GM19328 (cell line): ENCODE data around the gene SMG7.

Experiments
- ATAC-seq: cut with Tn5 transposase; IDR thresholded peaks from one replicate; pipeline ENCODE4 v1.9.1; 2021; ENCODE audit warnings: mild to moderate bottlenecking, moderate library complexity; ENCODE audit not compliant: unreplicated experiment

SMG7 gene

DNA sequence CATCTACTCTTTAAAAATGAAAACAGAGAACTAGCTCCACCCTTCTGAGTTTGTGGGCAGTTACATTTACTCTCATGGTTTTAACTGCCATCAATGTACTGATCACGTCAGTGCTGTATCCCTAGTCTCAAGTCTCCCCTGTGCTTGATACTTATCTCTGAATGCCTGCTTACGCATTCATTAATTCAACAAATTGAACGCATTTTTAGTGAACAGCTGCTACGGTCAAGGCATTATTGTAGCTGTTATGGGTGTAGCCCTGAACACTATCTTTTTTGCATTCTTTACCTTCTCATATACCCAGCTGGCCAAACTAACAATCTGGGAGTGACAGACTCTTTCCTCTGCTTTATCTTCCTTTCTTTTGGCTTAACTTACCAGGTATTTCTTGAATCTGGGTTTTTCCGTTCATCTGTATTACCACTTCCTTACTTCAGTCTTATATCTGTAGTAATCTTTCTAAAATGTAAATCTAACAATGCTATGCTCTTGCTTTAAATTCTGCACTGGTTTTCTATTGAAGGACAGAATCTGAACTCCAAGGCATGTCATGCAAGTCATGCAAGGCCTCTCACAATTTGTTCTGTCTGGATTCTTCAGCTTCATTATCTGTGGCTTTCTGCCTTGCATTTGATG lies 33.3 kb downstream of the SMG7 start:
- no peak for ATAC-seq

- no peak for ATAC-seq
Measured at GRCh38 chr1:183506561-183506960, 34.3 kb downstream of the SMG7 start.

- no peak for ATAC-seq
Measured at GRCh38 chr1:183508694-183509093, 36.4 kb downstream of the SMG7 start.

DNA sequence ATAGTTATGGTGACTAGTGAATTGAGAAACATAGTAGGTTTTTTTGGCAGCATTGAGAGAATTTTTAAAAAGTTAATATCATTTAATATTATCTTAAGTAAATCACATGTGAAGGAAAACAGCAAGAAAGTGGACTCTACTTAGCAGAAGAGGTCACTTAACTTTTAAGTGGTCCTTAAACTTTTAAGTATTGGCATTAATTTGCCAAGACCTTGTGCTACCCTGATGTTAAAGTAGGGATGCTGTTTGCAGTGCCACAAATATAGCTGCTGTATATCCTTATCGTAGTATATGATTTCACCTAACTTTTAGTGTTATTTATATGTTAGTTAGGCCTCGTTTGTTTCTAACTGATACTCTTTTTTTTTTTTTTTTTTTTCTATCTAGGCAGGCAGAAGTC lies 40.2 kb downstream of the SMG7 start:
- no peak for ATAC-seq

DNA sequence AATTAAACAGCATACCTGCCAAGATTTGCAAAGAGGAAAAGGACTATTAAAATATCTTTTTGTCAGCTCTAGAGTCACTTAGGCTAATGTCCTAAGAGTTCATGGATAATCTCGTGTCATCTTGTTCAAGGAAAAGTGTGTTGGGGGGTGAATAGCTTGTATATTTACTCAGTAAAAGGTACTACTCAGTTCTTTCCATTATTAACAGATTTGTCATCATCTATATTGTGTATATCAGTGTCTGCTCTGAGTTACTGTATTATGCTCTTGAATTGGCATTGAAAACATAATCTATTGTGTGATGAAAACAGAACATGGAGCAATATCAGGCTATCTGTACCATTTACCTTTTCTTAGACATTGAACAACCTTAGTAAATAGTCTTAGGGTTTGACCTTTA lies 41.9 kb downstream of the SMG7 start:
- ATAC-seq = no peak

- ATAC-seq = no peak
Measured at GRCh38 chr1:183515002-183515689, 42.8 kb downstream of the SMG7 start.

- ATAC-seq = no peak
Measured at GRCh38 chr1:183516725-183517124, 44.4 kb downstream of the SMG7 start.

DNA sequence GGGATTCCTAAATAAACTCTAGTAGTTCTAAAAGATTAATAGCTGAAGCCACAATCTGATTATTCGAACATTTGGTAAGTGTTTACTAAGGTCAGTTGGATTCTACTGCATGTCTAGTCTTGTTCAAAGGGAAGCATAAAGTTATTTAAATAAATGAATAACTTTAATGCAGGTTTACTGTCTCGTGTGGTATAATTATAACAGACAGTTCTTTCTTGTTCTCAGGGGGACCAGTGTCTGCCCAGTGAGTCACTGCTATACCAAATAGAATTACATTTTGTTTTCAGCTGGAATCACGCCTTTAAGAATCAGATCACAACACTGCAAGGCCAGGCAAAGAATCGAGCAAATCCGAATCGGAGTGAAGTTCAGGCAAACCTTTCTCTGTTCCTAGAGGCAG lies 45.1 kb downstream of the SMG7 start:
- ATAC-seq = no peak

- no peak for ATAC-seq
Measured at GRCh38 chr1:183520379-183520778, 48.1 kb downstream of the SMG7 start.

DNA sequence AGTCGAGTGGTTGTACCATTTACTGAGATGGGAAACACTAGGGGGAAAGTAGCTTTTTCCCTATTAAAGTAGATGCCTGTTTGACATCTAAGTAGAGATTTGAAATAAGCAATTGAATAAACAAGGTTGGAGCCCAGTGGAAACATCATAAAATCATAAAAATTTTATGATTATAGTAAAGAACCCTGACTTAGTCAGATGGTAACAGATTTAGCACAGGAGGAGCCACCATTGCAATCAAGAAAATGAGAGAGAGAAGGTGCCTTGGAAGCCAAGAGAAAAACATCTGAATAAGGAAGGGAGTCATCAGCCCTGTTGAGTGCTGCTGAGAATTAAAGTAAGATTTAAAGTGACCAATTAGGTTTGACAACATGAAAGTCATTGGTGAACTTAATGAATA lies 49.8 kb downstream of the SMG7 start:
- no peak for ATAC-seq

- no peak for ATAC-seq
Measured at GRCh38 chr1:183528577-183528976, 56.3 kb downstream of the SMG7 start.

- ATAC-seq = no peak
Measured at GRCh38 chr1:183533617-183534174, 61.4 kb downstream of the SMG7 start.

DNA sequence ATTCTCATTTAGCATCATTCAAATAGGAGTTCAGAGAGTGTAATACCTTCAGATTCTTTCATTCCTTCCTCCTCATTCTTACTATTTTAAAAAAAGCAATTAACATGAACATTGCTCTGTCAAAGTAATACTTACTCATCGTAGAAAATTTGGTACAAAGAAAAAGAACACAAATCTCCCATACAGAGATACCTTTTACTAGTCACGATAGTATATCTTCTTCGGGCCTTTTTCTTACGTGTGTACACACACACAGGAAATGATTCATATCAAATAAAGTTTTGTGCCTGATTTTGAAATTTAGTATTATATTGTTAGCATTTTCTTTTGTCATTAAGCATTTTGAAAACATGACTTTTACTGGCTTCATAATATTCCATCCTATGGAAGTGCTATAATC lies 65.1 kb downstream of the SMG7 start:
- ATAC-seq = no peak

- no peak for ATAC-seq
Measured at GRCh38 chr1:183543619-183544204, 71.4 kb downstream of the SMG7 start.

GRCh38 chr1:183544598-183545297 lies 72.4 kb downstream of the SMG7 start:
- no peak for ATAC-seq

DNA sequence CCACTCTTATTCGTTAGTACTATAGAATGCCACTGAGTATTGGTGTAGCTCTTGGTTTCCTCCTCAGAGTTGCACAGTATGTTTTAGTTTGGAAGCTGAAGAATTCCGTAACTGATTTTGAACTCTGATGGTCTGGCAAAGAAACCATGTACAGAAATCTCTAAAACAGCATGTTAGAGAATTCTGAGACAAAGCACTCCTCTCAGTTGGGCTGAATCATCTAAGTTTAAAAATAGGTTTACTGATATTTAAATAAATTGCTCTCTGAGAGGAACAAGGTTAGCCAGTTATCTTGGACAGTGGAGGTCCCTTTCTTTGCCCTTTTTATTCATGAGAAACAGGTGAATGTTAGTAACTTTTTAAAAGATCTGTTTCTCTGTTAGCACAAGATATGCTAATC lies 74.1 kb downstream of the SMG7 start:
- ATAC-seq = no peak

DNA sequence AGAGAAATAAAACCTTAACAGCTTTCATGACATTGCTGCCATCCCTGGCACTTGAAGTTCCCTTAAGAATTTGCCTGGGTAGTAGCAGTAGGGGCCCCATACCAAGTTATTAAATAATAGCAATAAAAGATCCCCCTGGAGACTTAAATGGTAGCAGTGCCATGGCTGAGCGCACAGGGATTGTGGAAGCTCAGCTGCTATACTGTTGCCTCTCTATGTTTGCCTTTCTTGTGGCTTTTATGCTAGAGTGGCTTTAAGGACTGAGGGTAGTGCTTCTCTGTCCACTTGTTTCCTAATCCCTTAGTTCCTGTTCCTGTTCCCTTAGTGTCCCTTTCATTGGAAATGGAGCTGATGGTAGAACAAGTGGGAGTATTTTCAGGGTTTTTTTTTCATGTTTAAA lies 75.8 kb downstream of the SMG7 start:
- no peak for ATAC-seq

GRCh38 chr1:183550915-183551314 lies 78.6 kb downstream of the SMG7 start:
- no peak for ATAC-seq

- ATAC-seq = no peak
Measured at GRCh38 chr1:183551924-183552323, 79.6 kb downstream of the SMG7 start.

DNA sequence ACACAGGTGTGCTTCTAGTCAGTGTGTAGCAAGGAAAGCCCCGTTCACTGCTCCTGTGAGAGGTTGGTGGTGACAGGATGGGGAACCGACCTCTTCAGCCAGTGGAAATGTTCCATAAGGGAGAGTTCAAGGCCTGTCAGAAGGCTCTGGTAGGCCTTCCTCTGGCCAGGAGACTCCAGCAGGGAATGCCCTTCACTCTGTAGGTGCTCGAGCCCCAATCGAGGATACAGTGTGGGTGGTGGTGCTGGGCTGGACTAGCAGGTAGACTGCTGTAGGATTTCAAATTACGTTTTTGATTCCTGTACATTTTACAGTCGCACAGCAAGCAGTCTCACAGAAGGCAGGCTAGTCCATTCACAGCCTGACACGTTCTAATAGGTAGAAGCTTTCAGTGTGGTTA lies 80.1 kb downstream of the SMG7 start:
- ATAC-seq = no peak

GRCh38 chr1:183552891-183553290 lies 80.6 kb downstream of the SMG7 start:
- no peak for ATAC-seq

GRCh38 chr1:183553331-183553730 lies 81.0 kb downstream of the SMG7 start:
- ATAC-seq = no peak
